Activated naive CD4-positive, alpha-beta T cell treated with anti-CD3 and anti-CD28 coated beads for 36 hours (primary cell): Measurements from ENCODE around the gene ABCB6. TPM values are rescaled to one million over a fixed set of nuclear protein-coding genes. Genes with fewer than 3 reads are reported as not detected.
"Not testable (repeated sequence)": the region's sequence is repeated elsewhere in the genome, so short reads cannot be mapped to it uniquely, and the experiment has no call there.

ENCODE experiments used
- CTCF ChIA-PET: fragments of 350-600 bp; sonication (Branson Sonifier 250); formaldehyde crosslinking; loops from one replicate; lab custom pipeline; 2021; ENCODE audit warnings: antibody characterized with exemption; lab: Charles Lee
- DNase-seq: peaks from one replicate; pipeline ENCODE4 v3.0.0-alpha.2; 2020
- H3K27ac Mint-ChIP-seq: one replicate; pipeline ENCODE4 v1.8.0; 2021; ENCODE audit warnings: mild to moderate bottlenecking, mixed read lengths
- H3K27me3 Mint-ChIP-seq: one replicate; pipeline ENCODE4 v1.8.0; 2021; ENCODE audit warnings: low read depth, mixed read lengths
- H3K36me3 Mint-ChIP-seq: one replicate; pipeline ENCODE4 v1.8.0; 2021; ENCODE audit warnings: low read depth, mixed read lengths
- H3K4me1 Mint-ChIP-seq: one replicate; pipeline ENCODE4 v1.8.0; 2021; ENCODE audit warnings: low read depth, mixed read lengths
- H3K4me3 Mint-ChIP-seq: one replicate; pipeline ENCODE4 v1.8.0; 2021; ENCODE audit warnings: mild to moderate bottlenecking, moderate library complexity, mixed read lengths
- H3K9me3 Mint-ChIP-seq: one replicate; pipeline ENCODE4 v1.8.0; 2021; ENCODE audit warnings: mixed read lengths
- intact Hi-C: fragments of 100-400 bp; cut with micrococcal nuclease; formaldehyde crosslinking; loops from one replicate; pipeline ENCODE4 v1.15.1; 2023
- total RNA-seq, 2 experiments: library from RNA; stranded (reverse); gene quantifications; one replicate each; pipeline ENCODE4 v1.2.3, GENCODE V29; 2021

The ABCB6 gene
- total RNA-seq, 2 experiments from 2014 or later, result 7.0 to 7.5 TPM

DNA sequence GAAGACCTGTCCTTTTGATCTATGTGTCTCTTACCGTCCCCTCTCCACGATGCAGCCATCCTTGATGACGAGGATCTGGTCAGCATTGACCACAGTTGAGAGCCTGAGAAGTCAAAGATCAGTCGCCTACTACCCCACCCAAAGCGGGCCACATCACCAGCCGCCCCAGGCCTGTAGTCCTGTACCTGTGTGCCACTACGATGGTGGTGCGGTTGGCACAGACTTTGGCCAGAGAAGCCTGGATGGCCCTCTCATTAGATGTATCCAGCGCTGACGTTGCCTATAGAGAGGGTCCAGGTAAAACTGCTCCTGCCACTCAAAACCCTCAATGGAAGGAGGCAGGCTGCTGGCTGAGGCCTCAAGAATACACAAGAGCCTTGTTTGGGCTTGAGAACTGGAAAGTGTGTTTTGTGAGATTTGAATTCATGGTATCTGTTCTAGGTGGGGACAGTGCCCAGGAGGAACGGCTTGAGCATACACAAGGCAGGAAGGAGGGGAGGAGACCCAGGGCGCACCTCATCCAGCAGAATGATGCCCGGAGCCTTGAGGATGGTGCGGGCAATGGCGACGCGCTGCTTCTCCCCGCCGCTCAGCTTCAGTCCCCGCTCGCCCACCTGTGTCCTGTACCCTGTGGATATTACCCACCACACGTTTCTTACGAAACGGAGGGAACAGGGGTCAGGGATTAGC lies 8.4 kb downstream of the ABCB6 start:
- CTCF ChIA-PET, result interaction anchor here (0.5 to 2.1 kb wide), 2 partner anchors 34 to 39 kb away, joined by 3 to 7 read pairs; partner anchors contain the start of gene CNPPD1
- no peaks in the 10 kb centered on the region for H3K27me3 Mint-ChIP-seq
- no peak overlapping the region for H3K27ac Mint-ChIP-seq
- H3K4me3 Mint-ChIP-seq, result no peak overlapping the region
- H3K36me3 Mint-ChIP-seq, result peaks cover 18% of the 10 kb centered on the region
- no peak for DNase-seq
- intact Hi-C loops, result no loop called here
- no peaks in the 10 kb centered on the region for H3K9me3 Mint-ChIP-seq
- peaks cover 32% of the 10 kb centered on the region for H3K4me1 Mint-ChIP-seq

DNA sequence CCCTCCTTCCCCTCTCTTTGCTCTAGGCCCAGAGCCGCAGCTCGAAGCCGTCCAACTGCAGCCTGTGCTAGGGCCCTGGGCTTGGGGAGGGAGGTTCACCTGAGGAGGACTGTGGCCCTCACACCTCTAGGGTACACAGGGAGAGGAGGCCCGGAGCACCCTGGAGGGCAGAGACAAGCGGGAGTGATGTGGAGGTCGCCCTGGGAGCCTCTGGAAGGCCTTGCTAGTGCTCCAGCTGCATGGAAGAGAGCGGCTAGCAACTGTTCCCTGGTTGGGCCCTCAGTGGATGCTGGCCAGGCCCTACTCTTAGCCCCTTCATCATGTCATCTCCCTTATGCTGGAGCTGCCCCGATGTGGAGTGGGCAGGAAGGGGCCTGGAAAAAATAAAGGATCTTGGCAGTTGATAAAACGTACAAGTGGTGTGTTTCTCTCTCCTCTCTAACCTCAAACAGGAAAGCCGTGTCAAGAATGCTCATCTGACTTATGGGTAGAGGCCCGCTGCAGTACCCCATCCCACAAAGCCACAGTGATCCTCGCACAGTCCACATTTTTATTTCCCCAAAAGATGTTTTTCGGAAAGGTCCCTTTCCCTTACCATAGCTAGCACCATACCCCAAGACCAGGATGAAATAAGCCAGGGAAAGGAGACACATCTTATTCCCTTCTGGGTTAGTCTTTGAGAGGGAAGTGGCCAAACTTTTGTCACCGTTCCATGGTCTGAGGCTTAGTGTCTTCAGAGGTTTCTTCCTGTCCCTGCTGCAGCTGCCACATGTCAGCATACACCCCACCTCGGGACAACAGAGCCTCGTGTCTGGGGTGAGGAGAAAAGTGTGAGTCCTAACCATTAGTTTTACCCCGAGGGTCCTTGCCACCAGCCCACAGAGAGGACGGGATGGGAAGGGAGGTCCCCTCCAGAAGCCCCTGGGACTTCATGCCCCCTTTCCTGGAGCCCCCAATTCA lies 9.2 kb downstream of the ABCB6 start:
- Mint-ChIP-seq H3K4me1 (peaks cover 32% of the 10 kb centered on the region), H3K27me3 (no peaks in the 10 kb centered on the region), H3K27ac (peak overlapping the region; percentile 78), H3K9me3 (peaks cover under 1% of the 10 kb centered on the region), H3K36me3 (peaks cover 18% of the 10 kb centered on the region), H3K4me3 (no peak overlapping the region)
- DNase-seq, result no peak
- CTCF ChIA-PET, result interaction anchor here (1.0 to 4.0 kb wide), 4 partner anchors 35 to 86 kb away, joined by 3 to 21 read pairs (median 4); no protein-coding TSS in a partner anchor
- intact Hi-C loops, result no loop called here

DNA sequence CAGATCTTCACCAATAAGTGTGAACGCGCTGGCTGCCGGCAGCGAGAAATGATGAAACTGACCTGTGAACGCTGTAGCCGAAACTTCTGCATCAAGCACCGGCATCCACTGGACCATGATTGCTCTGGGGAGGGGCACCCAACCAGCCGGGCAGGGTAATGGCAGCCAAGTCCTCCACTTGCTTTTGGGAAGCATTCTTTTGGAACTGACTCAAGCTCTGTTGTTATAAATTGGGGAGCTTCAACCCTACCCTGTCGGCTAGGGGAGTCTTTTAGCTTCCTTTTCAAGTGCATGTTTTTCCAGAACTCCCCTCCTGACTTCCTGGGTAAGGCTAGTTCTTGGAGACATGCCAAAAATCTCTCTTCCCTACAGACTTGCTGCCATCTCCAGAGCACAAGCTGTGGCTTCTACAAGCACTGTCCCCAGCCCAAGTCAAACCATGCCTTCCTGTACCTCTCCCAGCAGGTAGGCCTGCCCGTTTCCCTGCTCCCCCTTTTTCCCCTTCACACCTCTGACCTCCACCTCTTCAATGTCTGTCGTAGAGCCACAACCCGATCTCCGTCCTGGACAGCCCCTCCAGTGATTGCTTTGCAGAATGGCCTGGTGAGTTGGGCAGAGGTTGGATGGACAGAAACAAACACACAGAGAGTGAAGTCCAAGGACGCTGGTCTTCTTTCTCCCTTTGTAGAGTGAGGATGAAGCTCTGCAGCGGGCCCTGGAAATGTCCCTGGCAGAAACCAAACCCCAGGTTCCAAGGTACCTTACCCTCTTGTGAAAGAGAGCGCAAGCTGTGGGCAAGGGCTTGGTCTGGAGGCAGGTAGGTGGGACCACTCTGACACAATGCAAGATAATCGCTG lies 10.6 kb downstream of the ABCB6 start:
- DNase-seq, result no peak
- Mint-ChIP-seq H3K9me3 (peaks cover 3% of the 10 kb centered on the region), H3K27me3 (no peaks in the 10 kb centered on the region), H3K4me1 (peaks cover 32% of the 10 kb centered on the region), H3K36me3 (peaks cover 13% of the 10 kb centered on the region), H3K4me3 (peak overlapping the region; percentile 94), H3K27ac (peak overlapping the region; percentile 78)
- intact Hi-C loops, result loop anchor here (1.0 to 2.0 kb wide), 2 partner anchors 11 to 179 kb away; partner anchors contain the start of gene DNPEP
- CTCF ChIA-PET, result interaction anchor here (0.5 to 4.0 kb wide), 9 partner anchors 36 to 163 kb away, joined by 3 to 21 read pairs (median 4); partner anchors contain the start of gene DNAJB2

DNA sequence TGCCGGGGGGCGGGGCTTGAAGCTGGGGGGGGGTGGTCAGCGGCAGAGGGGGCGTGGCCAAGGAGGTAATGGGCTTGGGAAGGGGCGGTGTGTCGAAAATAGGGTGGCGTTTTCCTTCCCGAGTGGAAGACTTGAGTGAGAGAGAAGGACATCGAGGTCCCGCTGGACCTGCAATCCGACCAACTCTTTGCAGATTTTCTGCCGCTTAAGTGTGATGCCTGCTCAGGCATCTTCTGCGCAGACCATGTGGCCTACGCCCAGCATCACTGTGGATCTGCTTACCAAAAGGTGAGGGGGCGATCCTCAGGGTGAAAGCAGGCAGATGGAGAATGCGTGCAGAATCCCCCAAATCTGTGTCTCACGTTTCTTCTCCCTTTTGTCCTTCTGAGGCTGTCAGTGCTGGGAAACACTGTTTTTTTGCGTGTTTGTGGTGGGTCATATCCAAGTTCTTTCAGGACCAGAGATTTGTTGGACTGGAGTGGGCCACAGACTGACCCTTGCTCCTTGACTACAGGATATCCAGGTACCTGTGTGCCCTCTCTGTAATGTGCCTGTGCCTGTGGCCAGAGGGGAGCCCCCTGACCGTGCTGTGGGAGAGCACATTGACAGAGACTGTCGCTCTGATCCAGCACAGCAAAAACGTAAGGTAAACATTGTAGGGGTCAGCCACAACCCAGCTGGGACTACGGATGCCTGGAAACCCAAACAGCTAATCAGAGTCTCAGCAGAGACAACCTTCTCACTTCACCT lies 11.4 kb downstream of the ABCB6 start:
- CTCF ChIA-PET, result interaction anchor here (0.5 to 4.0 kb wide), 15 partner anchors 24 to 166 kb away, joined by 3 to 21 read pairs (median 4); partner anchors contain the start of genes CNPPD1, DNAJB2, NHEJ1 and SLC23A3
- peaks cover 32% of the 10 kb centered on the region for H3K4me1 Mint-ChIP-seq
- peaks cover 3% of the 10 kb centered on the region for H3K9me3 Mint-ChIP-seq
- DNase-seq, result no peak
- H3K4me3 Mint-ChIP-seq, result peak overlapping the region; percentile 94
- intact Hi-C loops, result loop anchor here (1.0 to 2.0 kb wide), 2 partner anchors 12 to 179 kb away; partner anchors contain the start of gene DNPEP
- peaks cover 13% of the 10 kb centered on the region for H3K36me3 Mint-ChIP-seq
- H3K27ac Mint-ChIP-seq, result peak overlapping the region; percentile 96
- no peaks in the 10 kb centered on the region for H3K27me3 Mint-ChIP-seq

DNA sequence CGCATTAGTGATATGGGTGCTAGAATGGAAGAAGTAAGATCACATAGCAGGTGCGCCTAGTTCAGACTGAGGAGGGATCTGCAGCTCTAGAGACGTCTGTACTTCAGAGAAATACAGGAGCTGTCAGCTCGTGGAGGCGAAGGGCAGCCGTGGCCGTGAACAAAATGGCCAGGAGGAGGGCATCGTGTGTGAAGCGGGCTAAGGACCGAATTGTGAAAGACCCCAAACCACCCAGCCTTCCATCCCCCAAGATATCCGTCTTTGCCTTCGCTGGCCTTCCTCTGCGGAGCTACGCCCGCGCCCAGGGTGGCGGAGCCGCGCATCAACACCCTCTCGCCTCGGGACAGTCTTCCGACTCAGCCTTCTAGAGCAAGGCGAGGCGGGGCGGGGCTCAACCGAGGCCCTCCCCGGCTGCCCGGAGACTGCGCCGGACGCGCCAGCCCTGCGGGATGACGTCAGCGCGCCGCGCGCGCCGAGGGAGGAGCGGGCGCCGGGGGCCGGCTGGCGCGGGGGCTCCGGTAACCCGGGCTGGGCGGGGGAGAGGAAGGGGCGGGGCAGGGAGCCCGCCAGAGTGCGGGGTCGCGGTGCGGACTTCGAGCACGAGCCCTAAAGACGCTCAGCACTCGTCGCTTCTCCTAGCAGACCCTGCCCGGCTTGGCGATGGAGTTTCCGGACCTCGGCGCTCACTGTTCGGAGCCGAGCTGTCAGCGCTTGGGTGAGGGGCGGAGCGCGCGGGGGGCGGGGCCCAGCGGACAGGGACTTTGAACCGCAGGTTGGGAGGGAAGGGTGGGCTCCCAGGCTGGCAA lies 12.2 kb downstream of the ABCB6 start, which contains the start of gene ZFAND2B:
Gene ZFAND2B (plus strand): TSS at position 455 of the 806 bp plus-strand sequence. CDS start 206 bp downstream, at position 661.
- H3K27me3 Mint-ChIP-seq, result no peaks in the 10 kb centered on the region
- CTCF ChIA-PET, result interaction anchor here (0.6 to 4.0 kb wide), 14 partner anchors 10 to 309 kb away, joined by 3 to 21 read pairs (median 4); partner anchors contain the start of genes CNPPD1, DNAJB2, NHEJ1 and SLC23A3
- peak within 1 kb of the TSS; percentile 96 for H3K27ac Mint-ChIP-seq
- peaks cover 9% of the 10 kb centered on the region for H3K36me3 Mint-ChIP-seq
- H3K4me1 Mint-ChIP-seq, result peaks cover 32% of the 10 kb centered on the region
- peak within 1 kb of the TSS; percentile 94 for H3K4me3 Mint-ChIP-seq
- intact Hi-C loops, result loop anchor here (1.0 to 2.0 kb wide), 8 partner anchors 13 to 638 kb away; partner anchors contain the start of genes ANKZF1, ATG9A, CNOT9 and DNAJB2
- peak; percentile 94 for DNase-seq
- H3K9me3 Mint-ChIP-seq, result peaks cover 3% of the 10 kb centered on the region

DNA sequence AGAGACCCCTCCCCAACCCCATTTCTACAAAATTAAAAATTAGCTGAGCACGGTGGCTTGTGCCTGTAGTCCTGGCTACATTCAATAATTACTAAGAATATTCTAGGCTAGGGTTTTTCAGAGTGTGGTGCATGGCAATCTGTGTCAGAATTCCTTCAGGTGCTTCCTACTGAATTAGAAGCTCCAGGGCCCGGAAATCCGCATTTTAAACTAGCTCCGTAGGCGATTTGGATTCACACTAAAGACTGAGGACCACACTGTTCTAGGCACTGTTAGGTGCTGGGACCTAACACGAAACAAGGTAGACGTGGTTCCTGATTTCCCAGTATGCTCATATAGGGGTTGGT lies 12.8 kb downstream of the ABCB6 start:
- no peaks in the 10 kb centered on the region for H3K27me3 Mint-ChIP-seq
- peaks cover 5% of the 10 kb centered on the region for H3K9me3 Mint-ChIP-seq
- CTCF ChIA-PET, result interaction anchor here (0.9 to 4.0 kb wide), 13 partner anchors 9 to 308 kb away, joined by 3 to 21 read pairs (median 5); partner anchors contain the start of genes CNPPD1, DNAJB2, NHEJ1 and SLC23A3
- no peak for DNase-seq
- H3K27ac Mint-ChIP-seq, result peak overlapping the region; percentile 96
- intact Hi-C loops, result loop anchor here (1.0 to 2.0 kb wide), 7 partner anchors 23 to 638 kb away; partner anchors contain the start of genes ANKZF1, ATG9A, CNOT9 and DNAJB2
- H3K4me3 Mint-ChIP-seq, result peak overlapping the region; percentile 94
- H3K4me1 Mint-ChIP-seq, result peaks cover 29% of the 10 kb centered on the region
- H3K36me3 Mint-ChIP-seq, result peaks cover 9% of the 10 kb centered on the region

DNA sequence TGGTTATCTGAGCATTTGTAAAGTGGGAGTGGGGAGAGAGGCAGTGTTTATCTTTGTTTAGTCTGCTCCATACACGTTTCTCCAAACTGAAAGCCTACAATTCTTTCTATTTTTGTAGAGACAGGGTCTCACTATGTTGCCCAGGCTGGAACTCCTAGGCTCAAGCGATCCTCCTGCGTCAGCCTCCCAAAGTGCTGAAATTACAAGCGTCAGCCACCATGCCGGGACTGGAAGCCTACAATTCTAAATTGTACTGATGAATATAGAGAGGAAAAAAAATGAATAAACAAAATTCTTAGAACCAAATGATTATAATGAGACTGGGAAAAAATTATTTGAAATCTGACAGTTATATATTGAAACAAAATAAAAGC lies 13.6 kb downstream of the ABCB6 start:
- intact Hi-C loops, result no loop called here
- Mint-ChIP-seq H3K9me3 (peaks cover 7% of the 10 kb centered on the region), H3K4me3 (peak overlapping the region; percentile 32), H3K27ac (peak overlapping the region; percentile 30), H3K27me3 (no peaks in the 10 kb centered on the region), H3K4me1 (peaks cover 32% of the 10 kb centered on the region), H3K36me3 (peaks cover 9% of the 10 kb centered on the region)
- no peak for DNase-seq
- CTCF ChIA-PET, result interaction anchor here (0.6 kb wide), 1 partner anchor 109 kb away, joined by 3 read pairs; no protein-coding TSS in a partner anchor

DNA sequence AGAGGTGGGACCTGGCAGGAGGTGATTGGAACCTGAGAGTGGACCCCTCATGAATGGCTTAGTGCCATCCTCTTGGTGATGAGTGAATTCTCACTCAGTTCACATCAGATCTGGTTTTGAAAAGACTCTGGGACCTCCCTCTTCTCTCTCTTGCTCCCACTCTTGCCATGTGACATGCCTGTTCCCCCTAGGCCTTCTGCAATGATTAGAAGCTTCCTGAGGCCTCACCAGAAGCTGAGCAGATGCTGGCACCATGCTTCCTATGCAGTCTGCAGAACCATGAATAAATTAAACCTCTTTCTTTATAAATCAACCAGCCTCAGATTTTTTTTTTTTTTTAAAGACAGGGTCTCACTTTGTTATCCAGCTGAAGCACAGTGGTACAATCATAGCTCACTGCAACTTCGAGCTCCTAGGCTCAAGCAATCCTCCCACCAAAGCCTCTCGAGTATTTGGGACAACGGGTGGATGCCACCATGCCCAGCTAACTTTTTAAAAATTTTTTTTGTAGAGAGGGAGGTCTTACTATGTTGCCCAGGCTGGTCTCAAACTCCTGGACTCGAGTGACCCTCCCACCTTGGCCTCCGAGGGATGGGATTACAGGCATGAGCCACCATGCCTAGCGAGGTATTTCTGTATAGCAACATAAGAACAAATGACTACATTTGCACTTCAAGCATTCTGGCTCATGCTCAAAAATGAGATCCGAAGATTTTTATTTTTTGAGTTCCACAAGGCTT lies 14.2 kb downstream of the ABCB6 start:
- H3K27me3 Mint-ChIP-seq, result no peaks in the 10 kb centered on the region
- CTCF ChIA-PET, result interaction anchor here (0.6 kb wide), 1 partner anchor 12 kb away, joined by 3 read pairs; no protein-coding TSS in a partner anchor
- peaks cover 9% of the 10 kb centered on the region for H3K36me3 Mint-ChIP-seq
- no peak overlapping the region for H3K4me3 Mint-ChIP-seq
- DNase-seq, result no peak
- no peak overlapping the region for H3K27ac Mint-ChIP-seq
- H3K9me3 Mint-ChIP-seq, result peaks cover 7% of the 10 kb centered on the region
- peaks cover 29% of the 10 kb centered on the region for H3K4me1 Mint-ChIP-seq
- intact Hi-C loops, result no loop called here

DNA sequence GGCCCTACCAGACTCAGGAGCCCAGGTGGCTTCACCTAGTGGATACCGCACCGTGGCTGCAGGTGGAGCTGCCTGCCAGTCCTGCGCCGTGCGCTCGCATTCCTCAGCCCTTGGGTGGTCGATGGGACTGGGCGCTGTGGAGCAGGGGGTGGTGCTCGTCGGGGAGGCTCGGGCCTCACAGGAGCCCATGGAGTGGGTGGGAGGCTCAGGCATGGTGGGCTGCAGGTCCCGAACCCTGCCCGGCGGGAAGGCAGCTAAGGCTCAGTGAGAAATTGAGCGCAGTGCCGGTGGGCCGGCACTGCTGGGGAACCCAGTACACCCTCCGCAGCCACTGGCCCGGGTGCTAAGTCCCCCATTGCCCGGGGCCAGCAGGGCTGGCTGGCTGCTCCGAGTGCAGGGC lies 17.4 kb downstream of the ABCB6 start:
- H3K27me3 Mint-ChIP-seq, H3K9me3 Mint-ChIP-seq, H3K27ac Mint-ChIP-seq, intact Hi-C loops, H3K36me3 Mint-ChIP-seq, DNase-seq, H3K4me3 Mint-ChIP-seq: not testable (repeated sequence)
- CTCF ChIA-PET, result interaction anchor here (1.0 to 1.9 kb wide), 5 partner anchors 20 to 94 kb away, joined by 3 to 6 read pairs (median 5); no protein-coding TSS in a partner anchor
- H3K4me1 Mint-ChIP-seq, result peaks cover 12% of the 10 kb centered on the region
